ENCODE data around the gene DGUOK. TPM values are rescaled to one million over a fixed set of nuclear protein-coding genes. Genes with fewer than 3 reads are reported as not detected.

DGUOK gene
- total RNA-seq, 1 donor from 2014 or later: 45.7 TPM

DNA sequence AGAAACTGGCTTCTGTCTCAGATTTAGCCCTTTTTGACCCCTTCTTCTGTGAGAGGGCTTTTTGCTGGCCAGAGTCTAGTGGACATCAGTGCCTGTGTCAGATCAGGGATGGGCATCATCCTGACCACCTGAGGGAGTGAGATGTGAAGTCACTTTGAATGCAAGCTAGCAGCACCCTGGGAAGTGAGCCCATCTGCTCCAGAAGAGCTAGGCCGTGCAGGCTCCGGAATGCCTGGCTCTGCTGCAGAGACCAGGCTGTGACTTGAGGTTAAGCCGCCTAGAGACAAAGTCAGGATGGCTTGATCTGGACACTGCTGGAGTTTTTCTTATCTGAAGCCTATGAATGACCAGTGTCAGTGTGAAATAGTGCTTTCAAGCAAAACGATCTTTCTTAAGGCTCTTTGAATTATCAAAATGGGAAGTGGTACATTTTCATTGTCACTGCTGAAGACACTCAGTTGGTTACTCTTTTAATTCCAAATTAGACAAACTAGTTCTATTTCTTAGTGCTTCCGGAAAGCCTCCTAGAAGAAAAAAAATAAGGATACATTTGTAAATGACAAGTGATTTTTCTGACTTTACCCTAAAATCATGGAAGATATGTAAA, 20.8 kb downstream of the DGUOK start:
- no peak for DNase-seq

DNA sequence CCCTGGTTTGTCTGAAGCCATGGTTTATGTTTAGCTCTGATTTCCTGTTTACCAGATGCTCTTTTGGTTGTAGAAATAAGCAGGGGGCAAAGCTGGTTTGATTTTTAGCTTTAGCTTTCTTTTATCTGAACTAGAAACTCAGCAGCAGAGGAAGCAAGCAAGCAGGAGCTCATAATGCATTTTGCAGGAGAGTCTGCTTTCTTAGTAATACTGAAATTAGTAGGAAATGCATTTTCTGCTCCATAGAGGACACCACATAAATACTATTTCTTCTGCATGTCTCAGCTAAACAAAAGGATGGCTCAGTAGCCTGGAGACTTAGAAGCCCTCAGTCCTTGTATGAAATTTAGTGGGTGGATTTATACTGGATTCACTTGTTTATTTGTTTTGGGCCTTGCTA, 23.1 kb downstream of the DGUOK start:
- DNase-seq: no peak

DNA sequence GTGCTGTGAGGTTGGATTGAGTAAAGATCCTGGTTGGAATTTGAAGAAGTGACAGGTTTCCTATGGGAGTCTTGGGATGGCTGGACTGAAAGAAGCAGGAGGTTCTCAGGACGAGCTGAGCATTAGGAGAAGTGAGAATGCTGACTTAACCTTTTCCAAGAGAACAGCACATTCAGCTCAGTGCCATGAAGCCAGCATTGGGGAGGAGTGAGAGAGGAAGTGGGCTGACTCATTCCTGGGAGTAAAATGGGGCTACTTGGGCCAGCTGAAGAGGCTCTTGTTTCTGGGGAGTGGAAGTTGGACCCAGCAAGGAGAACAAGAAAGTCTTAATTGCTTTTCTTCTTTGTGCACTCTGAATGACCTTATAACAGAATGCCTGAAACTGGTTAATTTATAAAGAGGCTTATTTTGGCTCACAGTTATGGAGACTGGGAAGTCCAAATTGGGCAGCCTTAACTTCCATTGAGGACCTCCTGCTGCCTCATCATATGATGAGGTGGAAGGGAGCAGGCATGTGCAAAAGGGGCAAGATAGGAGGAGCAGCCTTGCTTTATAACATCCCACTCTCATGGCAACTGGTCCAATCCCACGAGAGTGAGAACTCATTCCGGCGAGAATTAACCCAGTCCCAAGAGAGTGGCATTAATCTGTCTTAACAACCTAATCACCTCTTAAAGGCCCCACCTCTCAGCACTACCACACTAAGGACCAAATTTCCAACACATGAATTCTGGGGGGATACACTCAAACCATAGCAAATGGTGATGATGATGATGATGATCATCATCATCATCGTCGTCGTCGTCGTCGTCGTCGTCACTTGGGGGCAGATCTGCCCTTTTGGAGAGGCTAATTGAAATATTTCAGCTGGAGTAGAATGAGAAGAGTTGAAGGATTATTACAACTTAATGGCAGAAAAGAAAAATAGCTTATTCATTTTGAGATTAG, 26.1 kb downstream of the DGUOK start:
- no peak for DNase-seq

DNA sequence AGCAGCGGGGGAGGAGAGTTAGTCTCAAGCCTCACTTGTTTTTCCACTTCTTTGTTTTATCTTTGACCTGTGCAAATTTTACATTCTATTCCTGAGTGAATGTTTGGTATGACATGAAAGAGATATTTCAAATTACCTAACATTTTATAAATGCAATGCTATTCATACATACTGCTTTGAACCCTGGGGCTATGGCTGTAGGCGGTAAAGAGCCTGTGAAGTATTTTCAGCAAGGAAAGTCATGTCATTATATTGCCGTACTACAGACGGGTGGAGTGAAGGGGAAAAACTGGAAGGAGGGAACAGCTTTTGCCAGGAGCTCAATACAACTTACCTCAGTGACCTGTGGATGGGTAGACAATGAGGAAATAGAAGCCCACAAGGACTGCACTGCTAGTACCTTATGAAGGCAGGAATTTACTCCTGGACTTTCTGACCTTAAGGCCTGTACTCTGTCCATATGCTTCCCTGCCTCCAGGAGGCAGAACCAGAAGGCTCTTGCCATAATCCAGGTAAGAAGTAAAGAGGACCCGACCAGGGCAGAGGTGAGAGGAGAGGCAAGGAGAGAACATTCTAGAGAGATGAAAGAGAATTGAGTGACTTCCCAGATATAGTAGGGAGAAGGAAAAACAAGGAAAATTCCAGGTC, 29.7 kb downstream of the DGUOK start:
- no peak for DNase-seq

DNA sequence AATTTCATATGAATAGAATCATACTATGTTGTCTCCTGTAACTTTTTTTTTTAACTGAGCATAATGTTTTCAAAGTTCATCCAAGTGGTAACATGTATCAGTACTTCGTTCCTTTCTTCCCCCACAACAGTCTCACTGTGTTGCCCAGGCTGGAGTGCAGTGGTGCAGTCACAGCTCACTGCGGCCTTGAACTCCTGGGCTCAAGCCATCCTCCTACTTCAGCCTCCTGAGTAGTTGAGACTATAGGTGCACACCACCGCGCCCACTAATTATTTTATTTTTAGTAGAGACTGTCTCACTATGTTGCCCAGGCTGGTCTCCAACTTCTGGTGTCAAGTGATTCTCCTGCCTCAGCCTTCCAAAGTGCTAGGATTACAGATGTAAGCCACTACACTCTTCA, 34.6 kb downstream of the DGUOK start:
- no peak for DNase-seq

DNA sequence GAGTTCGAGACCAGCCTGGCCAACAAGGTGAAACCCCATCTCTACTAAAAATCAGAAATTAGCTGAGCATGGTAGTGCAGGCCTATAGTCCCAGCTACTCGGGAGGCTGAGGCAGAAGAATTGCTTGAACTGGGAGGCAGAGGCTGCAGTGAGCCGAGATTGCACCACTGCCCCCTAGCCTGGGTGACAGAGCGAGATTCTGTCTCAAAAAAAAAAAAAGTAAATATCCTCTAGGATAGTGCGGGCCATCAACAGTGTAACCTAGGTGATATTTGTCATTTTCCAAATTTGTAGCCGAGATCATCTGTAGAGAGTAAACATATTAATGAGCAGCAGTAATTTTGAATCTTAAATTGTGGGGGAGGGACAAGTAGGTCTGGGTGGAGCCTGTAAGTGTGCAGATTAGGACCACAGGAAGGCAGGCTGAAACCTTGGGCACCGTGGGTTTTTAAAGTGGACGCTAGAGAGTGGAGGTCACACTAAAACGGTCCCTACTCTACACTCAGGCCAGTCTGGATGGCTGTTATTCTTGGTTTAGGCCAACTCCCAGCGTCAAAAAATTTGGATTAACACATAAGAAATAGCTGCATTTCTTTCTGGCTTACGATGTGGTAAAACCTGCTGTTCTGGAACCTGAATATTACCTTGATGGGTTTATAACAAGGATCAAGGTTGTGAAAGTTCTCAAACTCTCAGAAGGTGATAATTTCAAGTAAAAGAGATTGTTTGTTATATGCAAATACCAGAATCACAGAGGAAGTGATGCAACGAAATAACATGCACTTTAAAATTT, 35.3 kb downstream of the DGUOK start:
- DNase-seq: no peak

DNA sequence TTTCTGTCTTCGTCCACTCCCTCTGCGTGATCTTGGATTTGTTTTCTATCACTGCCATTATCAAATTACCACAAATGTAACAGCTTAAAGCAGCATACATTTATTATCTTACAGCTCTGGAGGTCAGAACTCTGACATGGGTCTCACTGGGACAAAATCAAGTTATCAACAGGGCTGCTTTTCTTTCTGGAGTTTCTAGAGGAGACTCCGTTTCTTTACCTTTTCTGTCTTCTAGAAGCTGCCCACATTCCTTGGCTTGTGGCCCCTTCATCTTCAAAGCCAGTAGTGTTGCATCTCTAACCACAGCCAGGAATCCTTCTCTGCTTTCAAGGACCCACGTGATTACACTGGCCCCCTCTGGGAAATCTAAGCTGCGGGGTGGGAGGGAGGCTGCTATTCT, 36.1 kb downstream of the DGUOK start:
- no peak for DNase-seq

DNA sequence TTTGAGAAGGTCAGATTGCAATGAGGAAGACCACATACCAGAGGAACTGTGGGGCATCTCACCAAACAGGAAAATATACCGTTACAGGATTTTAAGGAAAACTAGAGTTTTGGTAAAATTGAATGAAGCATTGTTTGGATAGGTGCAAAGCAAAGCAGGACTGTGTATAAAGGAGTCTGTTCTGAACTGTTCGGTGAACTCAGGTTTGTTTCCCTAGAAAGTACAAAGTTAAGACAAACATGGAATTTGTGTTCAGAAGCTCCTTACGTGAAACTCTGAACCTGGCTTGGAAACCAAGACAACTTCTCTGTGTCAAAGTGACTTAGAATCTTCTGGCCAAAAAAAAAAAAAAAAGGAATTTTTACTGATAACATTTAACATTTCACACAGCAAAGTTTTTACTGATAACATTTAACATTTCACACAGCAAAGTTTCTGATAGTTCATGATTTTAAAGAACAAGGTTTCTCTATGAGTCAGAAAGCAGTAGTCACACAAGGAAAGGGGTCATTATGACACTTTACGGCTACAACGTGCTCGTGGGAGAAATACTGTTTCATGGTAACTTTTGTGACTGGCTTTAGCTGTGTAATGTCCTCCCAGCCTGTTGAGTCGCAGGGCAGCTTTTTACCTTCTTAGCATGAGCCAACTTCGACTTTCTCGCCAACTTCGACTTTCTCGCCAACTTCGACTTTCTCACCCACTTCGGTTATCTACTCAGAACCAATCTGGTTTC, 36.9 kb downstream of the DGUOK start:
- DNase-seq: no peak

DNA sequence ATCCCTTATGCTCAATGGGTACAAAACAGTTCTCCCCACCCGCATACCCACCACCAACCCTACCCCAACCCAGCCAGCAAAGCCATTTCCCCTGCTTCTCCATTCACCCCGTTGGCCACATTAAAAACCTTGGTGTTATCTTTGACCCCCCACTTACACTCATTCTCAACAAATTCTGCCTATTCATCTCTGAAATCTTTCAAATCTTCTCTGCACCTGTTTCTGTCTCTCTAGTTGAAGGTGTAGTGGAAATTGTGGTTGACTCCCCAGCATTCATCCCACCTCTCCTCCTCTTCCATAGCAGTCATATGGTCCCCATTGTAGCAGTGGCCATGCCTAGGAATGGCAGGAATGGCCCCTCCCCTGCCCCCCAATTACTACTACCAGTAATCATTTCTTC, 37.5 kb downstream of the DGUOK start:
- no peak for DNase-seq

DNA sequence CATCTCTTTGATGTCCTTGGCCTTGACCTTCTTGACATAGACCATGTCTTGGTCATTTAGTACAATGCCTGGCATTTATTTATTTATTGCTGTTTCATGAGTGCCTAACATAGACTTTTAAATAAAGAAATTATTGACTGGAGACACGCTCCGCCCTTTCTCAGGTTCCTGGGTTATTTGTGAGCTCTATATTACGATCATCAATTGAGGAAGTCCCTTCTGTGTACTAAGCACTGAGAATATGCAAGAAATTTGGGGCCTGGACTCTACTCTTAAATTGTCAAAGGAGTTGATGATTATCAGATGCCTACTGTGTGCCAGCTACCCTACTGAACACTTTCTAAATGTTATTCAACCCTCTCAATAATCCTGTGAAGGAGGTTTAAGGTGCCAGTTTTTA, 38.4 kb downstream of the DGUOK start:
- DNase-seq: no peak

DNA sequence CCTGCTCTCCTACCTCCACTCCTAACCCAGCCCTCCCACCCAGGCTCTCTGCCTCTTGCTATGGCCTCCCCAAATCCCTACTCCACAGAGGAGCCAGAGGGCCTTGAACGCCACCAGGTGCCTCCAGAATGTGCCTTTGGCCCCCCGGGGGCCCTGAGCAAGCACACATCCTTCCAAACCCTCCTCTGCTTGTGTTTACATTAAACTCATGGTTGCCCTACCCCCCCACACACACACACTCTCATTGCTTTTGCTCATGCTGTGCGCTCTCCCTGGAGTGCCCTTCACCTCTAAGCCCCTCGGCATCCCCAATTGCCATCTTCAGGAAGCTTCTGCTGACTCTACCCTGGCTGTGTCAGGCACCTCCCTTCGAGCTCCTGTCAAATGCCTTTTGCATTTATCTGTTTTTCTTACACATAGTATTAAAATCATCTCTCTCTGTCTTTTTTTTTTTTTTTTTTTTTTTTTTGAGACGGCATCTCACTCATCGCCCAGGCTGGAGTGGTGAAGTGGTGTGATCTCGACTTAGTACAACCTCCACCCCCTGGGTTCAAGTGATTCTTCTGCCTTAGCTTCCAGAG, 41.8 kb downstream of the DGUOK start:
- no peak for DNase-seq

DNA sequence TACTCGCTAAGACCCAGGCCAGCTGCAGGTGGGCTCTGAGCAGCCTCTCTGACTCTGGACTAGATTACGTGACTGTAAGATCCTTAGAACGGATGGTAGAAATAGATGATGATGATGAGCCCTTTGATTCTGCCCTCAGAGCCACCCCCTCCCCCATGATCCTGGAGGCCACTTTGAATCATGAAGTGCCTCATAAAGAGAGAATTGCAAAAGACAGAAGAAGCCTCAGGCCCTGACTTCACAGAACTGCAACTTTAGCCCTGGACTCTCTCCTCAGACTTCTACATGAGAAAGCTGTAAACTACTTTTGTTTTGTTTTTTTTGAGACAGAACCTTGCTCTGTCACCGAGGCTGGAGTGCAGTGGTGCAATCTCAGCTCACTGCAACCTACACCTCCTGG, 42.7 kb downstream of the DGUOK start:
- DNase-seq: no peak

DNA sequence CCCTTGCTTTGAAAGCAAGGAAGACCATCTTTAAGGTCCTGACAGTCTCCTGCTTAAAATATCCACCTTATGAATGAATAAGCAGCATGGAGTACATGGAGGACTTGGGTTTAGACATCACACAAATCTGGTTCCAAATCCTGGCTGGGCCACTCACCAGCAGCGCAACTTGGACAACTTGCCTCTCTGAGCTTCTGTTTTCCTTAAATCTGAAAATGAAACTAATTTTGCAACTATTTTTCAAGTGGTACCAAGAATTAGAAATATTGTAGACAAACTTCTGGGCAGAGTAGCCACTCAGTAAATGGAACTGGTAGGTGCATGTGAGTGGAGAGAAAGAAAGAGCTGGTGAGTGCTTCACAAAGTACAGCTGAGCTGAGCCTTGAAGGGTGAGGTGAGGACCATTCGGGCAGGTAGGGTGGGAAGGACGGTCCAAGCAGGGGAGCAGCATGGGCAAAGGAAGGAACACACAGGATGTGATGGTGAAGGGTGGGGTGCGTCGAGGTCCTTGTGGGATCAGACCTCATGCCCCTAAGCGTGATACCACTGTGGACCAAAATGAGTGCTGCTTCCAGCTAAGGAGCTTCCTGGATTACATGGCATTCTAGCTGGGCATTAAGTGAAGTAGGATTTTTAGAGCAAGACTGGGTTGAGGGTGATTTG, 43.6 kb downstream of the DGUOK start:
- no peak for DNase-seq

DNA sequence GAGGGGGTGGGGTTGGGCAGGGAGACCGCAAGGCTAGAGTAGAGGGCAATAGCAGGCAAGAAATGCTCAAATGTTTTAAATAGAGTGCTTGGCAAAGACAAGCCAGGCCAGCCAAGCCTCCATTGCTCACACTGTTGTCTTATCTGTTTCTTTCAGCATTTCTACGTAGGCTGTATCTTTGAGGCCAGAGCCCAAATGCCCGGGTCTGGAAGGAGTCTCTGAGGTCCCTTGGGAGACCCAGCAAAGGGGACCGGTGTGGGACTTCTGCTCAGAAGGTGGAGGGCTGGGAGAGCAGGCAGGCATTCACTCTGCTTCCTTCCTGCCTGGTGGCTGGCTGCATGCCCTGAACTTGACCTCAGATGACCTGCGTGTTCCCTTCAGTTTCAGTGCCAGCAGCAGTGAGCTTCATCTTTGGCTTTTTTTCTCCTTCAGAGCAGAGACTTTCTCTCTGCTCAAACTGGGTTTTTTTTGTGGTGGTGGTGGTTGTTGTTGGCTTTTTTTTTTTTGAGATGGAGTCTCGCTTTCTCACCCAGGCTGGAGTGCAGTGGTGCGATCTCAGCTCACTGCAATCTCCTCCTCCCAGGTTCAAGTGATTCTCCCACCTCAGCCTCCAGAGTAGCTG, 44.3 kb downstream of the DGUOK start:
- no peak for DNase-seq

DNA sequence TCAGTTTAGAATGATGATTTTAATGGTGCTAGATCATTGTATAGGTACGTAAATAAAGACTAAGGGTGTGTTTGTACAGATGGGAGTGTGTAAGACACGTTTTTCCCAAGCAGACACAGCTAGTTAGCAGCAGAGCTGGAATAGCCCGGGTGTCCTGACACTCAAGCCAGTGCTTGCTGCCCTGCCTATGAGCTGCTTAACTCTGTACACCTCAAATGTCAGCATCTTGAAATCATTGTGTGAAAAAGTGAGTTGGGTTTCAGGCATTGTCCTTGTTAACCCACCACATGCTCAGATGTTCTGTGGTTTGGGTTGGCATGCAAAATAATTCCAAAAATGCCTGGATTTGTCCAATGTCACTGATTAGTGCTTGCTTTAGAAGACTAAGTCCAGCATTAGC, 45.0 kb downstream of the DGUOK start:
- no peak for DNase-seq

DNA sequence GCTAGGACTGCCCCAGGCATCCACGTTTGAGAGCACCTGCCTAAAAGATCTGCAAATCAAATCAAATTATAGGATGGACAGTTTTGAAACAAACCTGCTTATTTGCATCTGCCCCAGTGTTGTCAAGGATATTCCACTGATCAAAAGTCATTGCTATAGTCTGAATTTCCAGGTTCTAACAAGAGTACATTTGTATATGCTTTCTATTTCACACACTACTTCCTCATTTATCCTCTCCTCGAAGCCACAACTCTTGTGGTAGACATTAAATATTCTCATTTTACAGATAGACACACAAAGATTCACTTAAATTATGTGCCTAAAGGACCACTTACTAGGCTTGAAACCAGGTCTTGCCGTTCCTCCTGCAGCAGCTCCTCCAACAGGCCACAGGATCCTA, 46.2 kb downstream of the DGUOK start:
- no peak for DNase-seq

DNA sequence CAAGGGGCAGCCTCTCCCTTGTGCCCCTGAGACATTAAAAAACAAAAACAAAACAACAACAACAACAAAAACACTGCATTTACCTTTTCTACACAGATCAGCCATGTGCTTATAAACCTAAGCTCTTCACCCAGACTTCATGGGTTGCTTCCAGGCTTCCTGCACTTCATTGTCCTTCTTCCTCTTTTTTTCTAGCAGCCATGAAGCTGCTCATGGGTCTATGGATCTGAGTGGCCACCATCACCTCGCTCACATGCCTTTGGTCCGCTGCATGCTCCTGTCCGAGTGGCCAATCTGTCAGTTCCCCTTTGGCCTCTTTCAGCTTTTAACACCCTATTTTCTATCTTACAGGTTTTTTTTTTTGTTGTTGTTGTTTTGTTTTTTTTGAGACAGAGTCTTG, 49.1 kb downstream of the DGUOK start:
- no peak for DNase-seq

DNA sequence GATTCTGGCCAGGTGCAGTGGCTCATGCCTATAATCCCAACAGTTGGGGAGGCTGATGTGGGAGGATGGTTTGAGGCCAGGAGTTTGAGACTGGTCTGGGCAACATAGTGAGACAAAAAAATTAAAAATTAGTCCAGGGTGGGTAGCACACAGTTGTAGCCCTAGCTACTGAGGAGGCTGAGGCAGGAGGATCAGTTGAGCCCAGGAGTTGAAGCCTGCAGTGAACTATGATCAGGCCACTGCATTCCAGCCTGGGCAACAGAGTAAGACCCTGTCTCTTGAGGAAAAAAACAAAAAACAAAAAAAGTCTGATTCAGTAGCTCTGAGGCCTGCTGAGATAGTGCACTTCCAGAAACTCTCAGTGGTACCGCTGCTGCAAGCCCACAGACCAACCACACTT, 50.1 kb downstream of the DGUOK start:
- no peak for DNase-seq

DNA sequence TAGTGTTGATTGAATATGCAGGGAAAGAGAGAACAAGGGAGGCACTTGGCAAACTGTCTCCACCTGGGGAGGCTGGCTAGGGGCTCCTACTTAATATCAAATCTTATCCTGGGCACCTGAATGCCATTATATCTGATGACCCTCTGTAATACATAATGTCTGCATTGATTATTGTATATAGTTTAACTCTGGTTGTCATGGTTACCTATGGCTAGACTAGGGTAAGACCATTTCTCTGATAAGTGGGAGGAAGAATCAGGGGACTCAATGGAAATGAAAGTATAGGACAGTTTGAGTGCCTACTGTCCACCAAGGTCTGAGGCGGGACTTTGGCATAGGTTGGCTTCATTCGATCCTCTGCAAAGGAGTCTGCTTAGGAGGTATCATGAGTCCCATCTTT, 50.8 kb downstream of the DGUOK start:
- no peak for DNase-seq

DNA sequence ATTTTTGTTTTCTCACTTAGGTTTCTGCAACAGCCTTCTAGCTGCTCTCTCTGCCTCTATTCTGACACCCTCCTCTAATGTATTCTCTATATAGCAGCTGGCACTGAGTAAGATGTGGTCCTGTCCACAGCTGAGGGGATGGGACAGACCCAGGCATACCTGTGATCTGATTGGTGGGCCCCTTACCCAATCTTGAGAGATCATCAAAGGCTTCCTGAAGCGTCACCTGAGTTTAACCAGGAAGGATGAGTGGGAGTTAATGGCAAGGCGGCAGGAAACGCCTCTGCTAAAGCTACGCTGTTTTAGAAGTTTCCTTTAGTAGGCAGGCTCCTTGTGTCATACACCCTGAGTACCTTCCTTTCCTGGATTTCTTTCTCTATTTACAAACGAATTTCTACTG, 52.3 kb downstream of the DGUOK start:
- no peak for DNase-seq

DNA sequence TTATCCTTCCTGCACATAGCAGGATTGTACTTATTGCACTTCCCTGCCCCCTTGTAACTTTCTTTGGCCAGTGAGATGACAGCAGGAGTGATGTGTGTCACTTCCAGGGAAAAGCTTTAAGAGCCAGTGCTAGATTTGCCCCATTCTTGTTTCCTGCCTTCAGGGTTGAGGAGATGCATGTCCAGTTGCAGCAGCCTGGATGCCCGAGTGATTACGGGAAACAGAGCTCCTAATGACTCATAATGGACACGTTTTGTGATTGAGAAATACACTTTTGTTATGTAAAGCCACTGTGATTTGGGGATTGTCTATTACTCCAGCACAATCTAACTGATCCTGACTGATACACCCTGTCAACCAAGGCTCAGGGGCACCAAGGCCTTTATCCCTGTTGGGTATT, 53.0 kb downstream of the DGUOK start:
- DNase-seq: no peak

Measured in occipital lobe (tissue), 2 donors.